Fibroblast of pulmonary artery (primary cell): ENCODE measurements around the gene LRG1.
A peak's percentile ranks its signal among the peaks of the same experiment; 100 is the strongest.

Experiments used
- DNase-seq: peaks from one replicate; pipeline ENCODE4 v3.0.0-alpha.2; 2010; ENCODE audit warnings: low read depth
- H3K4me3 ChIP-seq: replicated peaks from 2 replicates; pipeline ENCODE4 v1.5.1; 2011; ENCODE audit warnings: low read depth, mild to moderate bottlenecking, control low read depth, low read length, moderate library complexity
- CTCF ChIP-seq: IDR thresholded peaks from 2 replicates; pipeline ENCODE4 v1.5.1; 2011; ENCODE audit warnings: mild to moderate bottlenecking, control low read depth, low read length, inconsistent platforms; ENCODE audit errors: missing control alignments

Gene LRG1

GRCh38 chr19:4541114-4541805 lies 1.4 kb upstream of the LRG1 start:
- H3K4me3 ChIP-seq, result no peak overlapping the region
- no peak for DNase-seq

GRCh38 chr19:4539169-4539692 lies 605 bp downstream of the LRG1 start:
- TF ChIP-seq CTCF, result no peak
- DNase-seq, result no peak
- H3K4me3 ChIP-seq, result no peak overlapping the region

More at GRCh38 chr19:4541114-4541805, 1.4 kb upstream of the LRG1 start:
- no peak for TF ChIP-seq CTCF

- no peak for TF ChIP-seq CTCF
- DNase-seq, result no peak
- H3K4me3 ChIP-seq, result no peak overlapping the region
These were observed 1.3 kb downstream of the LRG1 start for GRCh38 chr19:4538601-4538954.

GRCh38 chr19:4537953-4538600 lies 1.8 kb downstream of the LRG1 start:
- no peak for TF ChIP-seq CTCF
- no peak overlapping the region for H3K4me3 ChIP-seq
- DNase-seq, result no peak

GRCh38 chr19:4536798-4537197 lies 3.0 kb downstream of the LRG1 start:
- DNase-seq, result no peak
- no peak for TF ChIP-seq CTCF
- no peak overlapping the region for H3K4me3 ChIP-seq

- H3K4me3 ChIP-seq, result peak within 1 kb of the TSS; percentile 27
- DNase-seq, result peak; percentile 68
- no peak for TF ChIP-seq CTCF
These were observed 4.8 kb downstream of the LRG1 start, which contains the start of gene PLIN5 for GRCh38 chr19:4534836-4535658. TSS of gene PLIN5 (minus strand) at chr19:4535224. CDS start at chr19:4534074, 1,150 bp downstream.
